HG02759 (cell line): ENCODE data around the gene TNKS1BP1.
A peak's percentile ranks its signal among the peaks of the same experiment; 100 is the strongest.
"Not testable (repeated sequence)": the region's sequence is repeated elsewhere in the genome, so short reads cannot be mapped to it uniquely, and the experiment has no call there.

Source experiments
- ATAC-seq: cut with Tn5 transposase; IDR thresholded peaks from one replicate; pipeline ENCODE4 v1.9.1; 2021; ENCODE audit warnings: mild to moderate bottlenecking, moderate library complexity; ENCODE audit not compliant: unreplicated experiment

Gene TNKS1BP1, protein sequence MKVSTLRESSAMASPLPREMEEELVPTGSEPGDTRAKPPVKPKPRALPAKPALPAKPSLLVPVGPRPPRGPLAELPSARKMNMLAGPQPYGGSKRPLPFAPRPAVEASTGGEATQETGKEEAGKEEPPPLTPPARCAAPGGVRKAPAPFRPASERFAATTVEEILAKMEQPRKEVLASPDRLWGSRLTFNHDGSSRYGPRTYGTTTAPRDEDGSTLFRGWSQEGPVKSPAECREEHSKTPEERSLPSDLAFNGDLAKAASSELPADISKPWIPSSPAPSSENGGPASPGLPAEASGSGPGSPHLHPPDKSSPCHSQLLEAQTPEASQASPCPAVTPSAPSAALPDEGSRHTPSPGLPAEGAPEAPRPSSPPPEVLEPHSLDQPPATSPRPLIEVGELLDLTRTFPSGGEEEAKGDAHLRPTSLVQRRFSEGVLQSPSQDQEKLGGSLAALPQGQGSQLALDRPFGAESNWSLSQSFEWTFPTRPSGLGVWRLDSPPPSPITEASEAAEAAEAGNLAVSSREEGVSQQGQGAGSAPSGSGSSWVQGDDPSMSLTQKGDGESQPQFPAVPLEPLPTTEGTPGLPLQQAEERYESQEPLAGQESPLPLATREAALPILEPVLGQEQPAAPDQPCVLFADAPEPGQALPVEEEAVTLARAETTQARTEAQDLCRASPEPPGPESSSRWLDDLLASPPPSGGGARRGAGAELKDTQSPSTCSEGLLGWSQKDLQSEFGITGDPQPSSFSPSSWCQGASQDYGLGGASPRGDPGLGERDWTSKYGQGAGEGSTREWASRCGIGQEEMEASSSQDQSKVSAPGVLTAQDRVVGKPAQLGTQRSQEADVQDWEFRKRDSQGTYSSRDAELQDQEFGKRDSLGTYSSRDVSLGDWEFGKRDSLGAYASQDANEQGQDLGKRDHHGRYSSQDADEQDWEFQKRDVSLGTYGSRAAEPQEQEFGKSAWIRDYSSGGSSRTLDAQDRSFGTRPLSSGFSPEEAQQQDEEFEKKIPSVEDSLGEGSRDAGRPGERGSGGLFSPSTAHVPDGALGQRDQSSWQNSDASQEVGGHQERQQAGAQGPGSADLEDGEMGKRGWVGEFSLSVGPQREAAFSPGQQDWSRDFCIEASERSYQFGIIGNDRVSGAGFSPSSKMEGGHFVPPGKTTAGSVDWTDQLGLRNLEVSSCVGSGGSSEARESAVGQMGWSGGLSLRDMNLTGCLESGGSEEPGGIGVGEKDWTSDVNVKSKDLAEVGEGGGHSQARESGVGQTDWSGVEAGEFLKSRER (N-terminal part only)

DNA sequence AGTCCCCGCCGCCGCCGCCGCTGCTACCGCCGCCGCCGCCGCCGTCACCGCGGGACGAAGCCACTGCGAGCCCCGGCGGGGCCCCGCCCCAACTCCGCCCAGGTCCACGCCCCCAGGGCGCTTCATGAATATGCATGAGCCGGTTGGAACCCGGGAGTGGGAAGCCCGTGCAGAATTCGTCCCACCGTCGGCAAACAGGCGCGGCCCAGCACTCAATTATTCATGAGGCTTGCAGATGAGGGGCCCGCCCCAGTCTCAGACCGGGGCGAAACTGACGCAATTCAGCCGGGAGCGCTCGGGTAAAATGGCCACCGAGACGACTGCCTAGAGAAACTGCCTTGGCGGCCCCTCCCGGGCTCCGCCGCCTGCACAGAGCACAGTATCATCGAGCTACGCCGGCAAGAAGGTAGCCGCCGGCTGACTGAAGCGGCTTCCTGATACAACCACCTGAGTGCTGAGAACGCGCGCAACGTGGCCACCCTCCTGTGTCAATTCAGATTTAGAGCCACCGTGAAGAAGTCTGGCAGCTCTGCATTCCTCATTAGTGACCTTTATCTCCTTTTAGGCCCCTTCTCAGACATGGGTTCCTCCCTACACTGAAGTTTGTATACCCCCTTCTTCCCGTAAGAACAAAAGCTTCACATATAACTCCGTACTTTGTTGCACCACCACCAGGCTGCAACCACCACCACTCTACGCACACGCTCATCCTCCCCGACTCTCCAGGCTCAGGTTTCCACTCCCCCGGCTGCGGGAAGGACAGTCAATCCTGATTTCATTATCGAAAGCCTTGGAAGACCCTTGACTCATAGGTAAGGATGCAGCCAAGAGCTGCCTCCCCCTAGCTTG is at the start of gene TNKS1BP1:
TSS of gene TNKS1BP1 (minus strand) at position 67 of the 849 bp plus-strand sequence. CDS start 3,067 bp downstream, outside the sequence.
- peak; percentile 84 for ATAC-seq

DNA sequence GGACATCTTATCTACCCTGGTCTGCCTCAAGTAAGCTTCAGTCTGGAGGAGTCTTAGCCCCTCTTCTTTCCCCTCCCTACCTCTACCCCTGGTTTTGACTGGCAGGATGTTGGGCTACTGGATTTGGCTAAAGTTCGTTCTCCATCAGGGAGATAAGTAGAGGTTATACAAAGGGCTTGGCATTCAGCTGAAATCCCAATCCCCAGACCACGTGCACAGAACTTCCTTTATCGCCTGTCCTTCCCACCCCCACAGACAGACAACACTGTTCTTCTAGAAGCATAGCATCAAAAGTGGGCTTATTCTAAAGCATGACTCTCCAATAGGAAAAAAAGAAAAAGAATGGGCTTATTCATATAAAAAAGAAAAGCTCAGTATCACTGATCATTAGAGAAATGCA is 48.4 kb upstream of the TNKS1BP1 start:
- ATAC-seq: no peak

DNA sequence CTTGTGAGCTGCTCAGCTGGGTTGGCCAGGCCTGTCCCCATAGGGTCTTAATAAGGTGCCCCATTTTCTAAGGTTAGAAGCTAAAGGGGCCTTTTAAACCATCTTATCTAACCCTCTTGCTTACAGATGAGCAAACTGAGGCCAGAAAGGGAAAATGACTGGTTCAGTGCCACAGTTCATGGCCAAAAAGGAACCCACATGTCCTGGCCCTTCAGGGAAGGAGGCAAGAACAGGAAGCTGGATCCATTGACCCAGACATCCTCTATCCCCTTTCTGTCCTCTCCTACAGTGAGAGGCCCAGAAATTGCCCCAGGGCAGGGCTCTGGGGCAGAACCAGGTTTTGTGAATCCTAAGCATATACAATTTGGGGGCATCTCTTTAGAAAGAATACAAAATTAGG is 46.2 kb upstream of the TNKS1BP1 start:
- ATAC-seq: no peak

DNA sequence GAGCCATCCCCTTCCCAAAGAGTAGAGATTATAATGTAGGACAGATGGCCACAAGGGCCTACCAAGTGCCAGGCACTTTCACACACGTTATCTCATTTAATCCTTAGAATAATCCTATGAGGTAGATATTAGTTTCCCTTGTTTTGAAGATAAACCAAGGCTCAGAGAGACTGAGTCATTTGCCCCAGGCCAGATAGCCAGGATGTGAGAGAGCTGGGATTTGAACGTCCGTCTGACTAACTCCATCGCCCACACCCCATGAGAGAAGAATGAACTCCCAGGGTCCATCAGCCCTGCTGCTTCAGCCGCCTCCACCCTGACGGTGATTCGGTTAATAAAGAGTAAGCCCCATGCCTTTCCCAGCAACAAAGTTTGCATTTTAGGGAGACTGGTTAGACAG is 45.5 kb upstream of the TNKS1BP1 start:
- ATAC-seq: no peak

DNA sequence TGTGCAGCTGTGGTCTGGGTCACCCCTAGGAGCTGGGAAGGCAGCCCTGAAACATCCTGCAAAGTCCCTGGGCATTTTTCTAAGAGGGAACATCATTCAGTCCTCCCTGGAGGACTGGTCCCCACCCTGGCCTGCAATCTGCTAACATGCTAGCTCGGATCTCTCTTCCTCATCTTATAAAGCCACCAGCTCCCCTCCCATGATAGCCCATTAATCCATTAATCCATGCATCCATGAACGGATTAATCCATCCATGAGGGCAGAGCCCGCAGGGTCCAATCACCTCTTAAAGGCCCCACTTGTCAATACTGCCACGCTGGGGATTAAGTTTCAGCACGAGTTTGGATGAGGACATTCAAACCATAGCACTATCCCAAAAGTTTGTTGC is 44.1 kb upstream of the TNKS1BP1 start:
- ATAC-seq: no peak

DNA sequence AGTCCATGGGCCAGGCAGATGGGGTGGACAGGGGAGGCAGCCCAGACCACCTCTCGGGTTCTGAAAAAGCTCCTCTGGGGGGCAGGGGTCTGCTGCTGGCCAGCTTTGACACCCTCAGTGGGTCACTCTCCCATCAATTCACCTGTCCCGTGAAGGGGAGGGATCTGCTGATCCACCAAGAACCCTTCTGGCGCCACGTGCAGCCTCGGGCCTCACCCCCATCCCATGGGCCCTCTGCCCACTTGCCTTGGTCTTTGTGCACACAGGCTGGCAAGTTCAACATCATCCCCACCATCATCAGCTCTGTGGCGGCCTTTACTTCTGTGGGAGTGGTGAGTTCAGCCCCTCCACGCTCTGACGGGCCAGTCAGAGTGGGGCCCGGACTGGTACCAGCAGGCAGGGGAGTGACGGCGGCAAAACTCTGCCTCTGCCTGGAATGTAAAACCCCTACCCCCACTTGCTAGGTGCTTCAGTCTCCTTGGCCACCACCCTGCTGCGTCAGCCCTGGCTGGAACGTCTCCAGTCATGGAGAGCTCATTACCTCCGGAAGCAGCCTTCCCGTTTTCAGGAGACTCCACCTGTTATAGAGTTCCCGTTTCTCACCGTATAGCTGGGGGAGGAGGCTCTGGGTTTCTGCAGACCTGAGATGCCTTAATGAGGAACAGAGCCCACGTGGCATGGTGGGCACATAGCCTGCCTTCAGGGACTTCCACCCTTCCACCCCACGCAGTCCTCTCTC is 43.5 kb upstream of the TNKS1BP1 start:
- no peak for ATAC-seq

DNA sequence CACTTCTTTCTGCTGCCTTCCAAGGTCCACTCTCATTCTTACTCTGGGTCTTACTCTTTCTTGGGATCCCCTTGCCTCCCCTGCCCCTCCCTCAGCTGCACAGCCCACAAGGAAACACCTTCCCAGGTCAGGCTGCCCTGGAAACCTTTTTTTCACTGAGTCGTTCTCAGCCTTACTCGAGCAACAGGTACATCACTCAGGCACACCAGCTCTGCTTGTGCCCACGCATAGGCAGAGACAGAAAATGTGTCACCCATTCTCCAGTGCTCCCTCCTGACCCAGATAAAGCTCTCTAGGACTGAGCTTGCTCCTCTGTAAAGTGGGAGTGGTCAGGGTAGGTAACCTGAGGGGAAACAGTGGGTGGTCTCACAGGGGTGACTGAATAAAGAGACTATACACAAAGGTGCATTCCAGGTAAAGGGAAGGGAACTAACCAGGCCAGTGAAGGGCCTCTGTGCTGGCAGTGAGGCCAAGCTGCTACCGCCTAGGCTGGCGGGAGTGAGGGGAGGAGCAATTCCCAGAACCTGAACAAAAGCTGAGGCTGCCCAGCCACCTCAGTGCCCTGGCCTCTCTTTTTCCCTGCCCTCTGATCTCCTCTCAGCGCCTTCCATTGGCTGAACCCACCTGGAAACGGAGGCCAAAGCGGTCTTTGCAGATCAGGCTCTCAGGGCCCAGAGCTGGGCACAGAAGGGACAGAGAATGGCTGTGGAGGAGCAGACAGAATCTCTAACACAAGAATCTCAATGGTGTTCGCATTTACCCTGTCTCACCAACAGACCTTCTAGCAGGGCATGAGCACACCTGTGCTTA is 40.3 kb upstream of the TNKS1BP1 start:
- no peak for ATAC-seq

DNA sequence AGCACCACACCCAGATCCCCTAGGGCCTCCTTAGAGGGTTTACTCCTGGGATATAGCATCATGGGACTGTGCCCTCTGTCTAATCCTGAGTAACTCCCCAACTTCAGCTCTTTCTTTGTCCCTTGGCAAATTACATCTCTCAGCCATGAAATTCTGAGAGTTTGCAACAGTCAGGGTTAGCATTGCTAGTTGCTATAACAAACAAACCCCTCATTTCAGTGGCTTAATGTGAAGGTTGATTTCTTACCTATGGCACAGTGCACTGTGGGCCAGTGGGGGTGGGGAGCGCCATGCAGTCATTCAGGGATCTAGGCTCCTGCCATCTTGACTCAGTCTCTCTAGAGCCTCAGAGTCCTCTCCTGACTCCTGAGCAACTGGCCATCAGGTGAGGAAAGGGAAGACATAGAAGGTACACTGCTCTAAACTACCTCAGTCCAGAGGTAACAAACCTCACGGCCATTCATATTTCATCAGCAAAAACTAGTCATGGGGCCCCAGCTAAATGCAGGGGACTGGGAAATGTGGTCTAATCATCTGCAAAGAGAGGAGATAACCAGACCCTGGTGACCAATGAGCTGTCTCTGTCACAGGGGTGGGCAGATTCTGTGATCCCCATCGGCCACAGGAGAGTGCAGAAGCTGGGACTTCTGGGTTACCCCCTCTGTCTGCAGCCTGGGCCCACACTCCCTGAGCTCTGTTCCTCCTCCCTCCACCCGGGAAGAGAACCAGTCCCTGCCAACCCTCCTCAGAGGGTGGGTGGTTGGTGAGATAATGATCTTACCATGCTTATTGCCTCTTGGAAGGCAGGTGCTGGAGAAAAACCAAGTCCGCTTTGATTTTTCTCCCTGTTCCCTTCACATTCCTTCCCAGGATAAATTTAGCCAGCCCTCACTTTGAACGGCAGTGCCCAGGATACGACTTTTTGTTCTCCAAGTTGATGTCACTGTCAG is 38.7 kb upstream of the TNKS1BP1 start:
- ATAC-seq: no peak

DNA sequence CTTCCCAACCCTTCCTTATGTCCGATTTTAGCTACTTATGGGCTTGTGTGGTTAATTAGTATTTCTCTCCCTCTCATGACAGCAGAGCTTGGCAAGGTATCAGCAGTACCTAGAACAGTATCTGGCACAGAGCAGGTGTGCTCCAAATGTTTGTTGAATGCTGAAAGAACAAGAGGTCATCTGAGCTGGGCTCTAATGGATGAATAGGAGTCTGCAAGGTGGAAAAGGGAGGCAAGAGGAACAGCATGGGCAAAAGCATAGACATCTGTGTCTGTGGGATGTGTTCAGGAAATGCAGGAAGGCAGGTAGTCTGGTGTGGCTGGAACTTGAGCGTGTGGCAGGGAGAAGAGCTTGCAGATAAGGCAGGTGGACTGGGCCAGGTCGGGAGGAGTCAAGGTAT is 37.2 kb upstream of the TNKS1BP1 start:
- no peak for ATAC-seq

DNA sequence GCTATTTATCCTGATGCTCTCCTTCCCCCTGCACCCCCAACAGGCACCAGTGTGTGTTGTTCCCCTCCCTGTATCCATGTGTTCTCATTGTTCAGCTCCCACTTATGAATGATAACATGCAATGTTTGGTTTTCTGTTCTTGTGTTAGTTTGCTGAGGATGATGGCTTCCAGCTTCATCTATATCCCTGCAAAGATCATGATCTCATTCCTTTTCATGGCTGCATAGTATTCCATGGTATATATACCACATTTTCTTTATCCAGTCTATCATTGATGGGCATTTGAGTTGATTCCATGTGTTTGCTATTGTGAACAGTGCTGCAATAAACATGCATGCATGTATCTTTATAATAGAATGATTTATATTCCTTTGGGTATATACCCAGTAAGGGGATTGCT is 36.7 kb upstream of the TNKS1BP1 start:
- ATAC-seq: not testable (repeated sequence)

DNA sequence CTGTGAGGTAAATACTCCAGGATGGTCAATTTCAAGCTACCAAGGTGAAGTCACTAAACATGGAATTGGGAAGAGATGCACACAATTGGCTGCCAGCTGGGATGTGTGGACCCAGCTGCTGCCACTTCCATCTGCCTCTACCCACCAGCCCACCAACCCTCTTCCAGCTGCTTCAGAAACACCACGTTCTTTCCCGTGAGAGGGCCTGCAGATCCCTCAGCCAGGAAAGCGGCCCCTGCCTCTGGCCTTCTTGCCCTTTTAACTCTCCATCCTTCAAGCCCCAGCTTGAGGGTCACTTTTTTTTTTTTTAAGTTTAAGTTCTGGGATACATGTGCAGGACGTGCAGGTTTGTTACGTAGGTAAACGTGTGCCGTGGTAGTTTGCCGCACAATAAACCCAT is 36.2 kb upstream of the TNKS1BP1 start:
- ATAC-seq: no peak

DNA sequence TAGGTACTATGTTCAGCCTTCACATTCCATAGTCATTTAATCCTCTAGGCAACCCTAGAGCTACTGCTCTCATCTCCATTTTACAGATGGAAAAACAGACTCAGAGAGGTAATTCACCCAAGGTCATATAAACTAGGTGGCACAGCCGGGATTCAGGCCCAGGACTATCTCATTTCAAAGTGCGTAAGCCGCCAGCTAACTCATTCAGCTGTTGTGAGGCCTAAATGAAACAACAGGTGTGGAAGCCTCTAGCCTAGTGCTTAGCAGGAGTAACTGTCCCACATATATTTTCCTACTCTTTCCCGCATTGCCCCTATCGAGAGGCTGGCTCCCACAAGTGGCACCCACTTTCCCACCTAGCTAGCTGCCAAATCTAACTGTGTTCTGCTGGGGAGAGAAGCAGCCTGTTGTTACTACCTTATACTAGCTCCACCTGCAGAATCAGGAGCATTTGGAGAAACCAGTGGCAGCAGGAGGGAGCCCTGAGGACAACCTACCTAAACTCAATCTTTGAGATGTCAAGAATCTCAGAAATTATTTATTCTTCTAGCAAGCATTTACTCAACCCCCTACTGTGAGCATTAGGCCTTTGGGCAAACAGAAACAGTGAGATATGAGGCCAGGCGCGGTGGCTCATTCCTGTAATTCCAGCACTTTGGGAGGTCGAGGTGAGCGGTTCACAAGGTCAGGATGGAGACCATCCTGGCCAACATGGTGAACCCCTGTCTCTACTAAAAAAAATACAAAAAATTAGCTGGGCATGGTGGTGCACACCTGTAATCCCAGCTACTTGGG is 35.3 kb upstream of the TNKS1BP1 start:
- ATAC-seq: no peak

DNA sequence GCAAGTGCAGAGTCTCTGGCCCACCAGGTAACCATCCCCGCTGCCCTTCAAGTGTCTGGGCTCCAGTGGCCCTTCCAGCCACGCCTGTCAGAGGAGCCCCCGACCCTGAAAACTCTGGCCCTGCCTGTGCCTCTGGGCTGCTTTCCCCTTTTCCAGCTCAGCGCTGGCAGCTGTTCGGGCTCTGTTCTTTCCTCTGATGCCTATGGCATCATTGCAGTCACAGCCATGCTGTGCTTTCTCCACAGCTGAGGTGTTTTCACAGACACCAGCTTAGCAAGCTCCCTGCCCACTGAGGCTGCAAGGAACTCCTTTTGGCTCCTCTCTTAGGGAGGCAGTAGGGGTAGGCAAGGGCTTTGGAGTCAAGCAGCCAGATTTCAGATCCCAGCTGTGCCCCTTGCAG is 34.6 kb upstream of the TNKS1BP1 start:
- ATAC-seq: no peak

DNA sequence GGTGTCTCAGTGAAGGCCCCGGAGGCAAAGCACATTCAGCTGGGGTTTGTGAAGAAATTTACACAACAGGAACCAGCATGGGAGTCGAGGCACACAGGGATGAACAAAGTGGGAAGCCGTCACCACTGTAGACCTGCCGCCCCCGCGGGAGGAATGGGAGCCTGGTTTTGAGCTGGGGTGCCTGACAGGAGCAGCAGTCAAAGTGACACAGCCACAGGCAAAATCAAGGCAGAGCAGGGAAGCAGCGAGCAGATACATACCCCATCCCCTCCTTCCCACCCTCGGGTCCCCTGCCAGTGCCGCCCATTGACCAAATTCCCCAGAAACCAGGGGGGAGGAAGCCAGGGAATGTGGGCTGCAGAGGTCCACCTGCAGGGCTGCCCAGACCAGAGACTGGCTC is 34.2 kb upstream of the TNKS1BP1 start:
- ATAC-seq: no peak

DNA sequence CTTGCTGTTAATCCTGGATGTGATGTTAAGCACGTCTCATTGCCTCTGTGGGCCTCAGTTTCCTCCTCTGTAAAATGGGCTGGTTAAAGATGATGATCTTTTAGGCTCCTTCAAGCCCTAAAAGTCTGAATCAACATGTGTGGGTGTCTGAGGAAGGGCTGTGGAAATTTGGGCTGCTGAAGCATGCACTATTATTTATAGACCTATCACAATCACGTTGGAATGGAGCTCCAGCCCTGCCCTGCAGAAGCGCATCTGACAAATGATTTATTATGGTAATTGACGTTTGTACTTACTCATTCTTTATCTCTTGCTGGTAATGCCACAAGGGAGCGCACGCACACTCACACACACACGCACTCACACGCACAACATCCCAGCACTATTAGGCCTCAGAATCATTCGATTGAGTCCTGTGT is 33.8 kb upstream of the TNKS1BP1 start:
- no peak for ATAC-seq

DNA sequence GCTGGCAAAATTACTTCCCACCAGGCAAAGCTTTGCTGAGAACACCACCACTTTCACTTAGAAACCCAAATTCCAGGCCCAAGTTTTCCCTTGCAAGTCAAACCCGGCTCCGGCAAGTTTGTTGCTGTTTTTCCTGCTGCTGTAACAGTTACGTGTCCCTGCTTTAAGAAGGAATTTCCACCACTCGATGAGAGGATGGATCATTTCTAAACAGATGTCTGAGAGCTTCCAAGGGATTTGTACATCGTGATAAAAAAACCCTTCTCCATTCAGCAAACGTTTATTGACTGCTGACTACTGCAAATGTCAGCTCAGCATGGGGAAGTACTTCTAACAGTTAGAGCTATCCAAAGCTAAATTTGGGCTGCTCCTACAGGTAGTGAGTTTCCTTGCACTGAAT is 33.1 kb upstream of the TNKS1BP1 start:
- ATAC-seq: no peak

DNA sequence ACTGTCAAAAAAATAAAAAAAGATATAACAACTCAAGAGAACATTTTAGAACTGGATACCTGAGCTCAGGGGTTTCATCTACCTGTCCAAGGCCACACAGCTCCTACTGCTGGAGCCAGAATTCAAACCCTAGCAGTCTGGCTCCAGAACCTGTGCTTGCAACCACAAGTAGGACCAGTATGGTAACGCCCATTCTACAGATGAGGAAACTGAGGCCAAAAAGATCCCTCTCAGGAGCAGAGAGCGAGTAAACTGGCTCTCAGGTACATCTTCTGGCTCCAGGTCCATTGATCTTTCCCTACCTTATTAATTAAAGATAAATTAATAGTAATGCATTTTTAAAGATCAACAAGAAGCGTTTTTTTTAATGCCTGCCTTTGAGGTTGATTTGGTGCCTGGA is 32.6 kb upstream of the TNKS1BP1 start:
- no peak for ATAC-seq
